CD14-positive monocyte (primary cell): Measurements from ENCODE around the gene MRGPRF. TPM values are rescaled to one million over a fixed set of nuclear protein-coding genes. Genes with fewer than 3 reads are reported as not detected.

ENCODE experiments used
- DNase-seq, 3 donors: peaks; one replicate each; pipeline ENCODE4 v3.0.0-alpha.2; 2011 to 2022
- H2AFZ ChIP-seq: 2 replicates; pipeline ENCODE4 v1.6.0; 2012; ENCODE audit warnings: mild to moderate bottlenecking, low read depth, low read length, inconsistent platforms; ENCODE audit not compliant: insufficient read depth, poor library complexity, severe bottlenecking
- H3K27ac ChIP-seq, 2 donors: 1 replicate in 1 of 2; 2 replicates in 1 of 2; pipeline ENCODE4 v1.5.1; 2012 to 2013; ENCODE audit warnings: low read length in 2 of 2, control low read depth in 1 of 2, inconsistent platforms in 1 of 2, low read depth in 1 of 2, mild to moderate bottlenecking in 1 of 2
- H3K27me3 ChIP-seq, 2 donors: one replicate each; pipeline versions ENCODE4 v1.6.0 to v1.6.1; 2011 to 2013; ENCODE audit warnings: low read length in 2 of 2; ENCODE audit not compliant: control insufficient read depth in 2 of 2, insufficient read depth in 2 of 2
- H3K36me3 ChIP-seq, 2 donors: replicated peaks in 1 of 2; 1 replicate in 1 of 2; 2 replicates in 1 of 2; pipeline versions ENCODE4 v1.5.1 to v1.6.1; 2012 to 2013; ENCODE audit warnings: low read length in 2 of 2, control low read depth in 1 of 2, inconsistent platforms in 1 of 2, mild to moderate bottlenecking in 1 of 2; ENCODE audit not compliant: insufficient read depth in 2 of 2, control insufficient read depth in 1 of 2
- H3K4me1 ChIP-seq, 2 donors: 1 replicate in 1 of 2; 2 replicates in 1 of 2; pipeline versions ENCODE4 v1.5.1 to v1.6.1; 2012 to 2013; ENCODE audit warnings: low read length in 2 of 2, control low read depth in 1 of 2, inconsistent platforms in 1 of 2, mild to moderate bottlenecking in 1 of 2, moderate library complexity in 1 of 2; ENCODE audit not compliant: insufficient read depth in 2 of 2, control insufficient read depth in 1 of 2
- H3K4me2 ChIP-seq: replicated peaks from 2 replicates; pipeline ENCODE3; 2012; ENCODE audit warnings: low read length, moderate library complexity, mild to moderate bottlenecking; ENCODE audit not compliant: poor library complexity, severe bottlenecking; ENCODE audit errors: extremely low read depth
- H3K4me3 ChIP-seq, 3 experiments: fragments of 200-600 bp in 1 of 3; sonication (generic) in 1 of 3; replicated peaks in 1 of 3; 1 replicate in 2 of 3; 2 replicates in 1 of 3; pipeline ENCODE4 v1.5.1; 2011 to 2013; ENCODE audit warnings: low read length in 3 of 3, mild to moderate bottlenecking in 3 of 3, control low read depth in 2 of 3, low read depth in 2 of 3, inconsistent platforms in 1 of 3, moderate library complexity in 1 of 3
- H3K79me2 ChIP-seq: 2 replicates; pipeline ENCODE4 v1.6.0; 2012; ENCODE audit warnings: mild to moderate bottlenecking, control low read depth, inconsistent platforms, low read length, moderate library complexity; ENCODE audit not compliant: insufficient read depth
- H3K9ac ChIP-seq: 2 replicates; pipeline ENCODE4 v1.6.0; 2017; ENCODE audit warnings: low read length, mild to moderate bottlenecking; ENCODE audit not compliant: insufficient read depth, poor library complexity, severe bottlenecking
- H3K9me3 ChIP-seq, 2 donors: replicated peaks in 1 of 2; 1 replicate in 1 of 2; 2 replicates in 1 of 2; pipeline versions ENCODE4 v1.5.1 to v1.6.1; 2012 to 2013; ENCODE audit warnings: low read length in 2 of 2, control low read depth in 1 of 2; ENCODE audit not compliant: control insufficient read depth in 1 of 2, insufficient read depth in 1 of 2
- H4K20me1 ChIP-seq: 2 replicates; pipeline ENCODE4 v1.6.0; 2012; ENCODE audit warnings: mild to moderate bottlenecking, low read length, control low read depth, moderate library complexity; ENCODE audit not compliant: insufficient read depth
- H3K27ac Mint-ChIP-seq, 7 donors: one replicate each; pipeline ENCODE4 v1.8.0; 2020; ENCODE audit warnings: mild to moderate bottlenecking in 7 of 7, mixed read lengths in 7 of 7, moderate library complexity in 6 of 7, inconsistent platforms in 2 of 7
- H3K27me3 Mint-ChIP-seq, 3 donors: one replicate each; pipeline ENCODE4 v1.8.0; 2021 to 2022; ENCODE audit warnings: low read depth in 3 of 3, mild to moderate bottlenecking in 3 of 3, mixed read lengths in 3 of 3, moderate library complexity in 3 of 3, inconsistent platforms in 1 of 3
- H3K36me3 Mint-ChIP-seq, 2 donors: one replicate each; pipeline ENCODE4 v1.8.0; 2020; ENCODE audit warnings: mixed read lengths in 2 of 2, inconsistent platforms in 1 of 2, mild to moderate bottlenecking in 1 of 2
- H3K4me1 Mint-ChIP-seq: one replicate; pipeline ENCODE4 v1.8.0; 2020; ENCODE audit warnings: mild to moderate bottlenecking, mixed read lengths
- H3K4me3 Mint-ChIP-seq, 2 donors: one replicate each; pipeline ENCODE4 v1.8.0; 2020; ENCODE audit warnings: mild to moderate bottlenecking in 2 of 2, mixed read lengths in 2 of 2, moderate library complexity in 1 of 2
- H3K9me3 Mint-ChIP-seq, 7 donors: one replicate each; pipeline ENCODE4 v1.8.0; 2020 to 2022; ENCODE audit warnings: mixed read lengths in 7 of 7, mild to moderate bottlenecking in 6 of 7, moderate library complexity in 6 of 7, inconsistent platforms in 2 of 7
- CTCF ChIP-seq: fragments of 200-600 bp; IDR thresholded peaks from one replicate; pipeline ENCODE4 v1.8.0; 2022; ENCODE audit warnings: antibody characterized with exemption, mild to moderate bottlenecking
- WGBS: methylation state at CpG from one replicate; pipeline ENCODE4 v1.1.5; 2013; ENCODE audit warnings: missing lambda C conversion rate; ENCODE audit not compliant: insufficient coverage; 5-methylcytosine and 5-hydroxymethylcytosine counted together
- intact Hi-C, 2 donors: fragments of 100-400 bp; cut with micrococcal nuclease; formaldehyde crosslinking; loops; one replicate each; pipeline versions ENCODE4 v1.15.0 to v1.15.1; 2023
- polyA plus RNA-seq, 3 donors: library from polyadenylated mRNA; depleted of rRNA in 1 of 3; unstranded in 2 of 3; stranded (reverse) in 1 of 3; fragments of 300-500 nt in 2 of 3; fragments of >200 nt in 1 of 3; fragmentation: Illumina TruSeq in 2 of 3; gene quantifications; 1 replicate in 2 of 3; 2 replicates in 1 of 3; pipeline ENCODE4 v1.2.3, GENCODE V29; 2012 to 2021

MRGPRF gene
- polyA plus RNA-seq, 3 donors, result 0.22 to 0.23 TPM; not detected in 1

GRCh38 chr11:69003301-69003865 lies 9.7 kb downstream of the MRGPRF start:
- H3K27ac ChIP-seq, result no peak overlapping the region
- peaks cover 0 to 2% (median 0%) of the 10 kb centered on the region in 7 donors for H3K9me3 Mint-ChIP-seq
- no peaks in the 10 kb centered on the region for H3K27me3 ChIP-seq

GRCh38 chr11:69002570-69003231 lies 10.3 kb downstream of the MRGPRF start:
- Mint-ChIP-seq H3K27ac (no peak overlapping the region), H3K4me1 (peaks cover 9% of the 10 kb centered on the region), H3K9me3 (peaks cover 0 to 2% (median 0%) of the 10 kb centered on the region in 7 donors), H3K4me3 (no peak overlapping the region), H3K36me3 (no peaks in the 10 kb centered on the region), H3K27me3 (peaks cover 13 to 37% (median 25%) of the 10 kb centered on the region in 3 donors)
- no peaks in the 10 kb centered on the region for H3K27me3 ChIP-seq
- H4K20me1 ChIP-seq, result no peaks in the 10 kb centered on the region
- no peak overlapping the region for H3K27ac ChIP-seq
- H3K9me3 ChIP-seq, result no peaks in the 10 kb centered on the region
- intact Hi-C loops, result loop anchor here in 1 of 2 donors (10.0 kb wide), 1 partner anchor 82 kb away; no protein-coding TSS in a partner anchor
- H2AFZ ChIP-seq, result no peak overlapping the region
- H3K79me2 ChIP-seq, result no peaks in the 10 kb centered on the region
- 95% methylated on average over 10 of the region's 13 CpGs for WGBS
- TF ChIP-seq CTCF, result no peak
- H3K4me2 ChIP-seq, result no peak overlapping the region
- DNase-seq, result no peak
- no peaks in the 10 kb centered on the region for H3K36me3 ChIP-seq
- no peak overlapping the region for H3K4me3 ChIP-seq
- no peak overlapping the region for H3K9ac ChIP-seq
- H3K4me1 ChIP-seq, result peaks cover 0 to 3% of the 10 kb centered on the region in 2 donors

More at GRCh38 chr11:69003301-69003865, 9.7 kb downstream of the MRGPRF start:
- no peaks in the 10 kb centered on the region for H3K36me3 Mint-ChIP-seq
- H3K4me2 ChIP-seq, result no peak overlapping the region
- intact Hi-C loops, result loop anchor here in 1 of 2 donors (10.0 kb wide), 1 partner anchor 81 kb away; no protein-coding TSS in a partner anchor
- H3K4me1 ChIP-seq, result peaks cover 0 to 10% of the 10 kb centered on the region in 2 donors
- no peak for DNase-seq
- no peak overlapping the region for H3K9ac ChIP-seq
- peaks cover 13% of the 10 kb centered on the region for H3K4me1 Mint-ChIP-seq
- H4K20me1 ChIP-seq, result no peaks in the 10 kb centered on the region
- no peaks in the 10 kb centered on the region for H3K79me2 ChIP-seq
- H3K27ac Mint-ChIP-seq, result peak overlapping the region in 1 of 7 donors; percentile 72
- no peaks in the 10 kb centered on the region for H3K9me3 ChIP-seq
- TF ChIP-seq CTCF, result no peak
- H2AFZ ChIP-seq, result no peak overlapping the region
- whole genome bisulfite sequencing, result 92% methylated on average over 9 of the region's 9 CpGs
- no peak overlapping the region for H3K4me3 ChIP-seq
- peaks cover 12 to 39% (median 26%) of the 10 kb centered on the region in 3 donors for H3K27me3 Mint-ChIP-seq
- no peak overlapping the region for H3K4me3 Mint-ChIP-seq
- no peaks in the 10 kb centered on the region for H3K36me3 ChIP-seq
